ENCODE measurements around the gene UBE2L6. TPM values are rescaled to one million over a fixed set of nuclear protein-coding genes. Genes with fewer than 3 reads are reported as not detected.

The UBE2L6 gene
- total and polyA plus RNA-seq, 12 donors = 34.4 to 108 (median 78.9) TPM

DNA sequence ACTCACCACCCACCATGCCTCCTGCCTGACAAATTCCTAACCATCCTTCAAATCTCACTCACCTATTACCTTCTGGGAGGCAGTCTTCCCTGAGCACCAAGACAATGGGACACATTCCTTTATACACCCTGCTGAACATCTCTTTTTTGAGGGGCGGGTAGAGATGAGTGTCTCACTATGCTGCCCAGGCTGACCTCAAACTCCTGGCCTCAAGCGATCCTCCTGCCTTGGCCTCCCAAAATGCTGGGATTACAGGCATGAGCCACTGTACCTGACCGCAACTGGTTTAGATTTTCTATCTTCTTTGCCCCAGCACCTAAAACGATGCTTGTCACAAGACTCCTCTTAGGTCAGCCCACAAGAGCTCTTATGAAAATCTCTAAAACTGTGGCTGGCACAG lies 44.1 kb downstream of the UBE2L6 start:
- Histone ChIP-seq H3K9me3 (replicated peaks in 1 of 3) (no peaks in the 10 kb centered on the region), H3K36me3 (replicated peaks in 1 of 2) (no peaks in the 10 kb centered on the region), H3K4me1 (replicated peaks in 1 of 2) (no peaks in the 10 kb centered on the region), H3K27me3 (no peaks in the 10 kb centered on the region), H3K27ac (no peak overlapping the region), H3K4me3 (no peak overlapping the region)
- WGBS, 4 donors = 80 to 91% (median 90%) methylated on average over 4 of the region's 4 CpGs
- intact Hi-C loops (cut with DNase I) = loop anchor here in 1 of 2 donors (10.0 kb wide), 1 partner anchor 169 kb away; no protein-coding TSS in a partner anchor
- DNase-seq = no peak
- TF ChIP-seq, protein P1, sequence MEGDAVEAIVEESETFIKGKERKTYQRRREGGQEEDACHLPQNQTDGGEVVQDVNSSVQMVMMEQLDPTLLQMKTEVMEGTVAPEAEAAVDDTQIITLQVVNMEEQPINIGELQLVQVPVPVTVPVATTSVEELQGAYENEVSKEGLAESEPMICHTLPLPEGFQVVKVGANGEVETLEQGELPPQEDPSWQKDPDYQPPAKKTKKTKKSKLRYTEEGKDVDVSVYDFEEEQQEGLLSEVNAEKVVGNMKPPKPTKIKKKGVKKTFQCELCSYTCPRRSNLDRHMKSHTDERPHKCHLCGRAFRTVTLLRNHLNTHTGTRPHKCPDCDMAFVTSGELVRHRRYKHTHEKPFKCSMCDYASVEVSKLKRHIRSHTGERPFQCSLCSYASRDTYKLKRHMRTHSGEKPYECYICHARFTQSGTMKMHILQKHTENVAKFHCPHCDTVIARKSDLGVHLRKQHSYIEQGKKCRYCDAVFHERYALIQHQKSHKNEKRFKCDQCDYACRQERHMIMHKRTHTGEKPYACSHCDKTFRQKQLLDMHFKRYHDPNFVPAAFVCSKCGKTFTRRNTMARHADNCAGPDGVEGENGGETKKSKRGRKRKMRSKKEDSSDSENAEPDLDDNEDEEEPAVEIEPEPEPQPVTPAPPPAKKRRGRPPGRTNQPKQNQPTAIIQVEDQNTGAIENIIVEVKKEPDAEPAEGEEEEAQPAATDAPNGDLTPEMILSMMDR (IDR thresholded peaks at IDR 0.05) = no peak
- no peak for TF ChIP-seq POLR2A (IDR thresholded peaks at IDR 0.05)

DNA sequence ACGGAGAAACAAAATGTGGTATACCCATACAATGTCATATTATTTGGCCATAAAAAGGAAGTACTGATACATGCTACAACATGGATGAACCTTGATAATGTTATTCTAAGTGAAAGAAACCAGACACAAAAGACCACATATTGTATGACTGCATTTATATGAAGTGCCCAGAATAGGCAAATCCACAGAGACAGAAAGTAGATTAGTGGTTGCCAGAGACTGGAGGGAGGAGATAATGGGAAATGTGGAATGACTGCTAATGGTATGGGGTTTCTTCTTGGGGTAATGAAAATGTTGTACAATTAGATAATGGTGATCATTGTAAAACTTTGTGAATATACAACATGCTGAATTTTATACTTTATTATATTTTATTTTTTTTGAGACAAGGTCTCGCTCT lies 46.4 kb downstream of the UBE2L6 start:
- TF ChIP-seq POLR2A (IDR thresholded peaks at IDR 0.05) = no peak
- TF ChIP-seq, protein P1 (IDR thresholded peaks at IDR 0.05) = no peak
- peaks cover 0 to 1% of the 10 kb centered on the region in 2 donors for H3K4me1 ChIP-seq (replicated peaks in 1 of 2)
- intact Hi-C loops (cut with DNase I) = loop anchor here in 1 of 2 donors (10.0 kb wide), 1 partner anchor 166 kb away; no protein-coding TSS in a partner anchor
- H3K4me3 ChIP-seq = no peak overlapping the region
- H3K36me3 ChIP-seq (replicated peaks in 1 of 2) = no peaks in the 10 kb centered on the region
- WGBS, 4 donors = 86 to 95% (median 90%) methylated on average over 2 of the region's 2 CpGs
- DNase-seq = no peak
- no peaks in the 10 kb centered on the region for H3K9me3 ChIP-seq (replicated peaks in 1 of 3)
- no peak overlapping the region for H3K27ac ChIP-seq
- no peaks in the 10 kb centered on the region for H3K27me3 ChIP-seq

DNA sequence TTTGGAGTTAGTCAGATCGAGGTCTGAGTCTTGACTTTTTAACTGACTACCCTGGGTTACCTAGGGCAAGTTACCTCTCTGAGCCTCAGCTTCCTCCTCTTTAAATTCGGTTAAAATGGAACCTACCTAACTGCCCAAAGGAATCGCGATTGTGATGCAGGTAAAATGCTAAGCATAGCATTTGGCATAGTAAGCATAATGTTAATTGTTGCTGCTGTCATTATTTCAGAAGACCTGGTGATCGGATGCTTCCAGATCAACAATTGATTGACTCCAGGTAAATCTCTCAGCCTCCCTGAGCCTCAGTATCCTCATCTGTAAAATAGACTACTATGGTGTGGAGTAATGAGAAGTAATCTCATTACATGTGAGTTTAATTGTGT lies 51.4 kb downstream of the UBE2L6 start:
- intact Hi-C loops (cut with DNase I) = no loop called here
- H3K9me3 ChIP-seq (replicated peaks in 1 of 3) = no peaks in the 10 kb centered on the region
- TF ChIP-seq, protein P1 (IDR thresholded peaks at IDR 0.05) = no peak
- peak overlapping the region in 1 of 4 donors; percentile 96 for H3K4me3 ChIP-seq
- peaks cover 7 to 14% of the 10 kb centered on the region in 2 donors for H3K4me1 ChIP-seq (replicated peaks in 1 of 2)
- no peak overlapping the region for H3K27ac ChIP-seq
- no peak for DNase-seq
- H3K36me3 ChIP-seq (replicated peaks in 1 of 2) = no peaks in the 10 kb centered on the region
- 9 to 19% (median 15%) methylated on average over 5 of the region's 5 CpGs for WGBS, 4 donors
- no peaks in the 10 kb centered on the region for H3K27me3 ChIP-seq

DNA sequence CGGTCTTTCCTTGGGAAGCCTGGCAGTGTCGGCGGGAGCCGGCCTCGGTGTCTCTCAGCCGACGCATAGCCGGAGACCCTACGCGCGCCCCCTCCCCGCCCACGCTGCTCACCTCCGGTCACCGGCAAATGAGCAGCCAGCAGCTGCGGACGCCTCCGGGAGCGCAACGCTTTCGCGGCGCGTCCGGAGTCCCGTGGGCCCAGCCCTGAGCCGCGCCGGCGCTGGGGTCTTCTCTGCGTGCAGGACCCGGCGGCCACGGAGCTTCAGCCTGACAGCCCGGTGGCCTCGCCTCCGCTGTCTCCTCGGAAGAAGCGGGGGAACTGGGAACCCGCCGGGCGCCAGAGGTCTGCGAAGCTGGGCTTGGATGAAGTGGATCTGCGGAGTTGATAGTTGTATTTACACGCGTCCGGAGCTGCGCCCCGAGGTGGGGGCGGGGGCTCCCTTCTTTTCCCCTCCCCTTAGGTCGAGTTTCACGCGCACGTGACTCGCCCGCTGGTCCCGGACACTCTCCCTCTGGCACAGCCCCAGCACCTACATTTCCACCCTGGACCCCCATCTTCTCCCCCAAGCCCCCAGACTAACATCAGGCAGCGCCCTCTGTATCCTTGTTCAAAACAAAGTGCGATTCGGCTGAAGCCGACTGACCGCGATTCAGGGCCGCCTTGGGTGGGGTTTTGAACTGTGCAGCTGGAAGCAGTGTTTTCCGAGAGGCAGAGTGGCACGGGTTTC lies 52.0 kb downstream of the UBE2L6 start, which contains the start of gene SLC43A1:
TSS of gene SLC43A1 (minus strand) at position 371 of the 729 bp plus-strand sequence. CDS start 1,591 bp downstream, outside the sequence.
- DNase-seq = peak; percentile 57 to 70 (median 65)
- Histone ChIP-seq H3K9me3 (replicated peaks in 1 of 3) (no peaks in the 10 kb centered on the region), H3K4me1 (replicated peaks in 1 of 2) (peaks cover 7 to 14% of the 10 kb centered on the region in 2 donors), H3K4me3 (peak within 1 kb of the TSS; percentile 36 to 96 (median 80)), H3K27ac (peak within 1 kb of the TSS in 3 of 5 donors; percentile 4 to 54 (median 27)), H3K27me3 (no peaks in the 10 kb centered on the region), H3K36me3 (replicated peaks in 1 of 2) (no peaks in the 10 kb centered on the region)
- TF ChIP-seq, protein P1 (IDR thresholded peaks at IDR 0.05) = no peak
- peak in 1 of 2 donors; percentile 45 for TF ChIP-seq POLR2A (IDR thresholded peaks at IDR 0.05)
- intact Hi-C loops (cut with DNase I) = no loop called here
- 0% methylated on average over 8 to 66 of the region's 66 CpGs for WGBS, 4 donors
